IMR-90 (cell line): ENCODE data around the gene SOCS3. TPM values are rescaled to one million over a fixed set of nuclear protein-coding genes. Genes with fewer than 3 reads are reported as not detected.

Experiments
- ATAC-seq: fragments of 200-7000 bp; cut with Tn5 transposase; 2 replicates; pipeline ENCODE4 v1.9.1; 2020; ENCODE audit warnings: low read depth, mild to moderate bottlenecking, moderate library complexity
- BruUV-seq: library from RNA; stranded (reverse); fragments of 400-500 nt; replicated peaks from 2 replicates; lab custom pipeline; 2021; lab: Mats Ljungman, UMichigan
- CTCF ChIA-PET: fragments of 300-600 bp; formaldehyde crosslinking; extraction: SDS; loops from one replicate; lab custom pipeline; 2021; ENCODE audit warnings: antibody characterized with exemption; lab: Yijun Ruan, JAX
- POLR2A ChIA-PET: fragments of 300-600 bp; sonication (Branson Sonifier 250); formaldehyde crosslinking; loops from one replicate; lab custom pipeline; 2022; ENCODE audit warnings: antibody characterized with exemption; ENCODE audit not compliant: unreplicated experiment; lab: Charles Lee
- DNase-seq: peaks from one replicate; pipeline ENCODE4 v3.0.0; 2013
- H2AFZ ChIP-seq: replicated peaks from 2 replicates; pipeline ENCODE3; 2013; ENCODE audit warnings: low read length, mild to moderate bottlenecking; ENCODE audit not compliant: poor library complexity
- H2AK5ac ChIP-seq: 2 replicates; pipeline ENCODE4 v1.6.1; 2013; ENCODE audit warnings: low read depth, low read length, inconsistent platforms
- H2AK9ac ChIP-seq: replicated peaks from 2 replicates; pipeline ENCODE3; 2013; ENCODE audit warnings: mild to moderate bottlenecking, low read depth, low read length, moderate library complexity; ENCODE audit not compliant: poor library complexity
- H2BK120ac ChIP-seq: 2 replicates; pipeline ENCODE4 v1.6.1; 2013; ENCODE audit warnings: low read depth, low read length, inconsistent platforms
- H2BK15ac ChIP-seq: 3 replicates; pipeline ENCODE4 v1.6.1; 2013; ENCODE audit warnings: low read depth, low read length, inconsistent platforms
- H2BK20ac ChIP-seq: 2 replicates; pipeline ENCODE4 v1.6.1; 2013; ENCODE audit warnings: low read depth, mild to moderate bottlenecking, inconsistent platforms, low read length, moderate library complexity
- H2BK5ac ChIP-seq: 2 replicates; pipeline ENCODE4 v1.6.1; 2013; ENCODE audit warnings: mild to moderate bottlenecking, low read depth, low read length, inconsistent platforms; ENCODE audit not compliant: poor library complexity, severe bottlenecking
- H3K14ac ChIP-seq: replicated peaks from 2 replicates; pipeline ENCODE4 v1.6.1; 2013; ENCODE audit warnings: low read depth, low read length, inconsistent platforms
- H3K18ac ChIP-seq: 2 replicates; pipeline ENCODE4 v1.6.1; 2013; ENCODE audit warnings: low read depth, low read length, control low read depth
- H3K23ac ChIP-seq: 2 replicates; pipeline ENCODE4 v1.6.1; 2013; ENCODE audit warnings: low read depth, low read length, inconsistent platforms
- H3K27ac ChIP-seq: 2 replicates; pipeline ENCODE4 v1.5.1; 2013; ENCODE audit warnings: mild to moderate bottlenecking, control low read depth, low read length; ENCODE audit not compliant: insufficient read depth
- H3K27me3 ChIP-seq: 2 replicates; pipeline ENCODE4 v1.6.1; 2013; ENCODE audit warnings: low read length; ENCODE audit not compliant: control insufficient read depth, insufficient read depth
- H3K36me3 ChIP-seq: 2 replicates; pipeline ENCODE4 v1.6.1; 2013; ENCODE audit warnings: low read length, mixed read lengths; ENCODE audit not compliant: control insufficient read depth, insufficient read depth
- H3K4ac ChIP-seq: 2 replicates; pipeline ENCODE4 v1.6.1; 2013; ENCODE audit warnings: low read depth, low read length, inconsistent platforms
- H3K4me1 ChIP-seq: 2 replicates; pipeline ENCODE4 v1.6.1; 2013; ENCODE audit warnings: low read length, mixed read lengths; ENCODE audit not compliant: control insufficient read depth, insufficient read depth
- H3K4me2 ChIP-seq: 2 replicates; pipeline ENCODE4 v1.6.1; 2013; ENCODE audit warnings: low read depth, mild to moderate bottlenecking, control low read depth, low read length, moderate library complexity
- H3K4me3 ChIP-seq: 2 replicates; pipeline ENCODE4 v1.5.1; 2013; ENCODE audit warnings: low read depth, mild to moderate bottlenecking, control low read depth, low read length, moderate library complexity; ENCODE audit not compliant: insufficient read depth
- H3K56ac ChIP-seq: 2 replicates; pipeline ENCODE4 v1.6.1; 2013; ENCODE audit warnings: low read length, inconsistent platforms; ENCODE audit not compliant: insufficient read depth; ENCODE audit errors: extremely low read depth
- H3K79me1 ChIP-seq, 2 experiments: 2 replicates each; pipeline ENCODE4 v1.6.1; 2013; ENCODE audit warnings: low read length in 2 of 2, inconsistent platforms in 1 of 2, low read depth in 1 of 2
- H3K9ac ChIP-seq: 2 replicates; pipeline ENCODE4 v1.6.1; 2013; ENCODE audit warnings: low read depth, low read length, control low read depth
- H3K9me1 ChIP-seq: 2 replicates; pipeline ENCODE4 v1.6.1; 2013; ENCODE audit warnings: low read length, inconsistent platforms; ENCODE audit not compliant: insufficient read depth
- H3K9me3 ChIP-seq: 2 replicates; pipeline ENCODE4 v1.6.1; 2013; ENCODE audit warnings: low read length; ENCODE audit not compliant: control insufficient read depth, insufficient read depth
- H4K20me1 ChIP-seq: 2 replicates; pipeline ENCODE4 v1.6.1; 2013; ENCODE audit warnings: low read length, inconsistent platforms; ENCODE audit not compliant: insufficient read depth
- H4K5ac ChIP-seq: 2 replicates; pipeline ENCODE4 v1.6.1; 2013; ENCODE audit warnings: mild to moderate bottlenecking, low read depth, low read length, control low read depth
- H4K8ac ChIP-seq, 2 experiments: 2 replicates each; pipeline ENCODE4 v1.6.1; 2013; ENCODE audit warnings: low read depth in 2 of 2, low read length in 2 of 2, control low read depth in 1 of 2, inconsistent platforms in 1 of 2
- H4K91ac ChIP-seq: 2 replicates; pipeline ENCODE4 v1.6.1; 2013; ENCODE audit warnings: low read depth, low read length, inconsistent platforms; ENCODE audit not compliant: insufficient read depth
- BHLHE40 ChIP-seq: fragments of 150-350 bp; IDR thresholded peaks from 2 replicates; pipeline ENCODE4 v1.6.1; 2016; ENCODE audit warnings: mild to moderate bottlenecking, low read depth, low read length
- CEBPB ChIP-seq: IDR thresholded peaks from 2 replicates; pipeline ENCODE4 v1.6.1; 2012; ENCODE audit warnings: low read depth, low read length, improper control_type of control experiment
- CHD1 ChIP-seq: IDR thresholded peaks from 2 replicates; pipeline ENCODE4 v1.6.1; 2012; ENCODE audit warnings: low read depth, low read length, improper control_type of control experiment
- MAFK ChIP-seq: IDR thresholded peaks from 2 replicates; pipeline ENCODE4 v1.6.1; 2012; ENCODE audit warnings: low read depth, low read length, improper control_type of control experiment
- MXI1 ChIP-seq: IDR thresholded peaks from 2 replicates; pipeline ENCODE4 v1.6.1; 2012; ENCODE audit warnings: low read depth, mild to moderate bottlenecking, low read length, moderate library complexity, borderline replicate concordance
- RAD21 ChIP-seq: IDR thresholded peaks from 2 replicates; pipeline ENCODE4 v1.6.1; 2012; ENCODE audit warnings: low read length, improper control_type of control experiment
- RCOR1 ChIP-seq: IDR thresholded peaks from 2 replicates; pipeline ENCODE4 v1.6.1; 2012; ENCODE audit warnings: mild to moderate bottlenecking, low read length, improper control_type of control experiment; ENCODE audit not compliant: insufficient replicate concordance
- SMC3 ChIP-seq: fragments of 150-350 bp; IDR thresholded peaks from 2 replicates; pipeline ENCODE4 v1.6.1; 2016; ENCODE audit warnings: low read depth, mild to moderate bottlenecking, antibody characterized with exemption, low read length, moderate library complexity
- WGBS, 2 experiments: methylation state at CpG; one replicate each; pipeline versions ENCODE4 v1.1.5 to v1.1.7; 2013; ENCODE audit warnings: missing lambda C conversion rate in 2 of 2; ENCODE audit not compliant: insufficient read length in 1 of 2; ENCODE audit errors: extremely low coverage in 2 of 2; 5-methylcytosine and 5-hydroxymethylcytosine counted together
- dilution Hi-C: fragments of 300-500 bp; cut with HindIII; formaldehyde crosslinking; loops from one replicate; pipeline ENCODE4 v1.14.3; 2018; ENCODE audit warnings: low sequenced_read_pairs; ENCODE audit not compliant: unreplicated experiment
- in situ Hi-C: fragments of 300-500 bp; cut with MboI; formaldehyde crosslinking; loops from 3 replicates; pipeline ENCODE4 v1.14.3; 2019; ENCODE audit warnings: low sequenced_read_pairs, inconsistent platforms, mixed read lengths
- intact Hi-C: fragments of 100-400 bp; cut with micrococcal nuclease; formaldehyde crosslinking; loops from 2 replicates; pipeline ENCODE4 v1.10.0; 2022
- polyA plus RNA-seq, 3 experiments: library from polyadenylated mRNA; depleted of rRNA; stranded (reverse); fragments of >200 nt; gene quantifications; 2 replicates each; pipeline ENCODE4 v1.2.3, GENCODE V29; 2012; ENCODE audit warnings: low replicate concordance in 1 of 3
- total RNA-seq: library from RNA; depleted of rRNA; stranded (reverse); fragments of >200 nt; gene quantifications from 2 replicates; pipeline ENCODE4 v1.2.3, GENCODE V29; 2012
- TF ChIP-seq, protein P1 (sequence below): fragments of 150-350 bp; IDR thresholded peaks from 2 replicates; pipeline ENCODE4 v1.6.1; 2016; ENCODE audit warnings: low read depth, mild to moderate bottlenecking, low read length, moderate library complexity, borderline replicate concordance
- TF ChIP-seq, protein P2 (sequence below): conservative IDR thresholded peaks from 2 replicates; pipeline ENCODE4 v1.5.1; 2012; ENCODE audit warnings: mild to moderate bottlenecking, low read depth, low read length, improper control_type of control experiment

The SOCS3 gene
- total and polyA plus RNA-seq, 2 of the 4 experiments (the other 2 are of a cell fraction), result 19.2 to 19.9 TPM

DNA sequence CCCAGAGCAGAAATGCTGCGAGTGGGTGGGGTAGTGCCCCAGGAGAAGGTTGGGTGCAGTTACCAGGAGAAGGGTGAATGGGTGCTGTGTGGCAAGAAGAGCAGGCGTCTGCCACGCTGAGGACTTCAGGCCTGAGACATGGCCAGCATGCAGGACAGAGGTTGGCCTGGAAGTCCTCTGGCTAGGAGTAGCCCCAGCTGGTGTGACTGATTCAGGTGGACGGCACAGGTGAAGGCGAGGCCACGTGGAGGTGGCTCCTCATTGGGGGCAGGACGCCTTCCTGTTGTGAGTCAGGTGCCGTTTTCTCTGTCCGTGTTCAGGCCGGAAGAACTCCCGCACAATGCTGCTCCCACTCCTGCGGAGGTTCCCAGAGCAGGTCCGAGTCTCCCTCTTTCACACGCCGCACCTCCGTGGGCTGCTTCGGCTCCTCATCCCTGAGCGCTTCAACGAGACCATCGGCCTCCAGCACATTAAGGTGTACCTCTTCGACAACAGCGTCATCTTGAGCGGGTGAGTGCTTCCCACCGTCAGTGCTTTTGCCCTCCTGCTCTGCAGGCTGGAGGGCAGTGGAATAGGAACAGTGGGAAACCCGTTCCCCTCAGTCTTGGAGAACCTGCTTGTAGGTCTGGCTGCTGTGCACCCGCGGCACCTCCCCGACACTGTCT, 39.3 kb upstream of the SOCS3 start:
- WGBS, 2 experiments, result 88% methylated on average over 19 of the region's 28 CpGs; no CpG with 5 or more reads in 1 of the 2 experiments
- Histone ChIP-seq H2BK15ac (no peak overlapping the region), H2BK20ac (no peak overlapping the region), H3K36me3 (peaks cover 75% of the 10 kb centered on the region), H3K4ac (no peak overlapping the region), H4K8ac (no peak overlapping the region), H3K9me1 (peaks cover 34% of the 10 kb centered on the region), H3K9ac (no peak overlapping the region), H3K27ac (no peak overlapping the region), H3K4me3 (no peak overlapping the region), H4K5ac (no peak overlapping the region), H3K27me3 (no peaks in the 10 kb centered on the region), H2BK120ac (no peak overlapping the region), H2AK5ac (peak overlapping the region; percentile 31; the same call in 1 of the 2 replicates), H3K79me1 (peaks cover 48 to 89% of the 10 kb centered on the region in 2 experiments), H3K14ac (no peak overlapping the region), H3K4me1 (peaks cover 12% of the 10 kb centered on the region; the same call in 1 of the 2 replicates), H2AFZ (no peak overlapping the region), H2AK9ac (no peak overlapping the region), H3K9me3 (no peaks in the 10 kb centered on the region), H4K20me1 (peaks cover 31% of the 10 kb centered on the region), H2BK5ac (no peak overlapping the region), H4K91ac (no peak overlapping the region), H3K56ac (no peak overlapping the region), H3K4me2 (no peak overlapping the region), H3K23ac (no peak overlapping the region), H3K18ac (no peak overlapping the region)
- CTCF ChIA-PET, result interaction anchor here (1.4 kb wide), 1 partner anchor 11 kb away, joined by 3 read pairs; no protein-coding TSS in a partner anchor
- DNase-seq (no peak), ATAC-seq (no peak)
- in situ Hi-C loops, result no loop called here
- POLR2A ChIA-PET, result no interaction called here
- dilution Hi-C loops, result no loop called here
- no TSS peak for BruUV-seq
- intact Hi-C loops, result no loop called here
- no peak for TF ChIP-seq RAD21
- TF ChIP-seq MXI1, result no peak
- TF ChIP-seq, protein P1, sequence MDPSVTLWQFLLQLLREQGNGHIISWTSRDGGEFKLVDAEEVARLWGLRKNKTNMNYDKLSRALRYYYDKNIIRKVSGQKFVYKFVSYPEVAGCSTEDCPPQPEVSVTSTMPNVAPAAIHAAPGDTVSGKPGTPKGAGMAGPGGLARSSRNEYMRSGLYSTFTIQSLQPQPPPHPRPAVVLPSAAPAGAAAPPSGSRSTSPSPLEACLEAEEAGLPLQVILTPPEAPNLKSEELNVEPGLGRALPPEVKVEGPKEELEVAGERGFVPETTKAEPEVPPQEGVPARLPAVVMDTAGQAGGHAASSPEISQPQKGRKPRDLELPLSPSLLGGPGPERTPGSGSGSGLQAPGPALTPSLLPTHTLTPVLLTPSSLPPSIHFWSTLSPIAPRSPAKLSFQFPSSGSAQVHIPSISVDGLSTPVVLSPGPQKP, result no peak
- no peak for TF ChIP-seq SMC3
- TF ChIP-seq, protein P2, sequence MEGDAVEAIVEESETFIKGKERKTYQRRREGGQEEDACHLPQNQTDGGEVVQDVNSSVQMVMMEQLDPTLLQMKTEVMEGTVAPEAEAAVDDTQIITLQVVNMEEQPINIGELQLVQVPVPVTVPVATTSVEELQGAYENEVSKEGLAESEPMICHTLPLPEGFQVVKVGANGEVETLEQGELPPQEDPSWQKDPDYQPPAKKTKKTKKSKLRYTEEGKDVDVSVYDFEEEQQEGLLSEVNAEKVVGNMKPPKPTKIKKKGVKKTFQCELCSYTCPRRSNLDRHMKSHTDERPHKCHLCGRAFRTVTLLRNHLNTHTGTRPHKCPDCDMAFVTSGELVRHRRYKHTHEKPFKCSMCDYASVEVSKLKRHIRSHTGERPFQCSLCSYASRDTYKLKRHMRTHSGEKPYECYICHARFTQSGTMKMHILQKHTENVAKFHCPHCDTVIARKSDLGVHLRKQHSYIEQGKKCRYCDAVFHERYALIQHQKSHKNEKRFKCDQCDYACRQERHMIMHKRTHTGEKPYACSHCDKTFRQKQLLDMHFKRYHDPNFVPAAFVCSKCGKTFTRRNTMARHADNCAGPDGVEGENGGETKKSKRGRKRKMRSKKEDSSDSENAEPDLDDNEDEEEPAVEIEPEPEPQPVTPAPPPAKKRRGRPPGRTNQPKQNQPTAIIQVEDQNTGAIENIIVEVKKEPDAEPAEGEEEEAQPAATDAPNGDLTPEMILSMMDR, result no peak
- no peak for TF ChIP-seq CHD1
- no peak for TF ChIP-seq MAFK
- TF ChIP-seq BHLHE40, result no peak
- no peak for TF ChIP-seq RCOR1
- no peak for TF ChIP-seq CEBPB
